Measurements from ENCODE around the gene ATP4A. TPM values are rescaled to one million over a fixed set of nuclear protein-coding genes. Genes with fewer than 3 reads are reported as not detected.

ATP4A gene
- total RNA-seq, 1 donor, result not detected

DNA sequence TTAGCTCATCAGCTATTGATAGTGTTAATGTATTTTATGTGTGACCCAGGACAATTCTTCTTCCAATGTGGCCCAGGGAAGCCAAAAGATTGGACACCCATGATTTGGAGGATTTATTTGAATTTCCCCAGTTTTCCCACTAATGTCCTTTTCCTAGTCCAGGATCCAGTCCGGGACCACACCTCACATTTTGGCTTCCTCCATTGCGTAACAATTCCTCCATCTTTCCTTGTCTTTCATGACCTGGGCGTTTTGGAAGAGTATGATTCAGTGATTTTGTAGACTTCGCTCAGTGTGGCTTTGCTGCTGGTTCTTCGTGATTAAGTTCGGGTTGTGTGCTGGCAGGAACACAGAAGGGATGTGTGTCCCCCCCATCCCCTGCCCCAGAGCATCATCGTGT is 3.3 kb upstream of the ATP4A start:
- no peaks in the 10 kb centered on the region for H4K20me1 ChIP-seq (ENCODE audit: insufficient read depth, low read length)
- H3K4me1 ChIP-seq (ENCODE audit: insufficient read depth, low read length), result no peaks in the 10 kb centered on the region
- TF ChIP-seq, protein P1, sequence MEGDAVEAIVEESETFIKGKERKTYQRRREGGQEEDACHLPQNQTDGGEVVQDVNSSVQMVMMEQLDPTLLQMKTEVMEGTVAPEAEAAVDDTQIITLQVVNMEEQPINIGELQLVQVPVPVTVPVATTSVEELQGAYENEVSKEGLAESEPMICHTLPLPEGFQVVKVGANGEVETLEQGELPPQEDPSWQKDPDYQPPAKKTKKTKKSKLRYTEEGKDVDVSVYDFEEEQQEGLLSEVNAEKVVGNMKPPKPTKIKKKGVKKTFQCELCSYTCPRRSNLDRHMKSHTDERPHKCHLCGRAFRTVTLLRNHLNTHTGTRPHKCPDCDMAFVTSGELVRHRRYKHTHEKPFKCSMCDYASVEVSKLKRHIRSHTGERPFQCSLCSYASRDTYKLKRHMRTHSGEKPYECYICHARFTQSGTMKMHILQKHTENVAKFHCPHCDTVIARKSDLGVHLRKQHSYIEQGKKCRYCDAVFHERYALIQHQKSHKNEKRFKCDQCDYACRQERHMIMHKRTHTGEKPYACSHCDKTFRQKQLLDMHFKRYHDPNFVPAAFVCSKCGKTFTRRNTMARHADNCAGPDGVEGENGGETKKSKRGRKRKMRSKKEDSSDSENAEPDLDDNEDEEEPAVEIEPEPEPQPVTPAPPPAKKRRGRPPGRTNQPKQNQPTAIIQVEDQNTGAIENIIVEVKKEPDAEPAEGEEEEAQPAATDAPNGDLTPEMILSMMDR (IDR thresholded peaks at IDR 0.05; ENCODE audit: extremely low read depth, low read depth, low read length), result no peak
- H3K4me2 ChIP-seq (ENCODE audit: insufficient read depth, low read length), result no peak overlapping the region
- H3K4me3 ChIP-seq (ENCODE audit: insufficient read depth, low read length), result no peak overlapping the region
- H3K9me3 ChIP-seq (ENCODE audit: low read depth, low read length), result no peaks in the 10 kb centered on the region
- no peak overlapping the region for H2AFZ ChIP-seq (ENCODE audit: low read length)
- no peaks in the 10 kb centered on the region for H3K79me2 ChIP-seq (ENCODE audit: insufficient read depth, low read length)
- DNase-seq (ENCODE audit: insufficient read length, low spot score, missing footprints), result no peak
- H3K27me3 ChIP-seq (ENCODE audit: insufficient read depth, low read length), result peaks cover 8% of the 10 kb centered on the region
- no peak overlapping the region for H3K27ac ChIP-seq (ENCODE audit: low read depth, low read length)
- H3K36me3 ChIP-seq (ENCODE audit: insufficient read depth, low read length), result no peaks in the 10 kb centered on the region

DNA sequence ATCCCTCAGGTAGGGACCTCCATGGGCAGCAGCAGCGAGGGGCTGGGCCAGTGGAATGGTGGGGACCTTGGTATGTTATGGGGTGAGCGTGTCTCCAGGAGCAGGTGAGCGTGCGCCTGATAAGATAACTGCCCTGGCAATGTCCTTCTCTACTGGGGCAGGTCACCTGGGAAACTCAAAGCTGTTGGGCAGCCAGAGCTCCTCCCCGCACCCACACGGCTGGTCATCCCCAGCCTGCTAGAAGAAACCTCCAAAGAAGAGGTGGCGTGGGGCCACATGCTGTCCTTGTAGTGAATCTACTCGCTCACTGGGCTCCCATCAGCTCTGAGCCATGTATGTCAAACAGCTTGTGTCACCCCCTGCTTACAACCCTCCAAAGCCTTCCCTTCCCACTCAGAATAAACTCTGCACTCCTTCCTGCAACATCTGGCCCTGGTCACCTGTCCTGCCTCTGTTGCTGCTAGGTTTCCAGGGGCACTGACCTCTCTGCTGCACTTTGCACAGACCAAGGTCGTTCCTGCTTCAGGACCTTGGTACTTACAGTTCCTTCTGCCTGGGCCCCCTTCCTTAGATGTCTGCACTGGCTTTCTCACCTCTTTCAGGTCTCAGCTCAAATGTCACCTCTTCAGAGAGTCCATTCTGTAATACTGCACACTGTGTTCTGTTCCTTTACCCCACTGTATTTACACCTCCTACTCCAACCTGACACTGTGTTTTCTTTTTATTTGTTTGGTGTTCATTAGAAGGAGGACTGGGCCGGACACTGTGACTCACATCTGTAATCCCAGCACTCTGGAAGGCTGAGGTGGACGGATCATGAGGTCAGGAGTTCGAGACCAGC is 1.8 kb upstream of the ATP4A start:
- Histone ChIP-seq H3K27ac (ENCODE audit: low read depth, low read length) (no peak overlapping the region), H3K4me3 (ENCODE audit: insufficient read depth, low read length) (no peak overlapping the region), H3K9me3 (ENCODE audit: low read depth, low read length) (no peaks in the 10 kb centered on the region), H3K36me3 (ENCODE audit: insufficient read depth, low read length) (no peaks in the 10 kb centered on the region), H3K4me2 (ENCODE audit: insufficient read depth, low read length) (no peak overlapping the region), H3K4me1 (ENCODE audit: insufficient read depth, low read length) (no peaks in the 10 kb centered on the region), H2AFZ (ENCODE audit: low read length) (no peak overlapping the region), H3K79me2 (ENCODE audit: insufficient read depth, low read length) (no peaks in the 10 kb centered on the region), H3K27me3 (ENCODE audit: insufficient read depth, low read length) (peaks cover 3% of the 10 kb centered on the region), H4K20me1 (ENCODE audit: insufficient read depth, low read length) (no peaks in the 10 kb centered on the region)
- TF ChIP-seq, protein P1 (IDR thresholded peaks at IDR 0.05; ENCODE audit: extremely low read depth, low read depth, low read length), result no peak
- peak; percentile 35 for DNase-seq (ENCODE audit: insufficient read length, low spot score, missing footprints)

GRCh38 chr19:35562776-35563175 is 682 bp downstream of the ATP4A start:
- no peak overlapping the region for H2AFZ ChIP-seq (ENCODE audit: low read length)
- no peaks in the 10 kb centered on the region for H3K79me2 ChIP-seq (ENCODE audit: insufficient read depth, low read length)
- no peaks in the 10 kb centered on the region for H4K20me1 ChIP-seq (ENCODE audit: insufficient read depth, low read length)
- no peak overlapping the region for H3K27ac ChIP-seq (ENCODE audit: low read depth, low read length)
- H3K4me1 ChIP-seq (ENCODE audit: insufficient read depth, low read length), result no peaks in the 10 kb centered on the region
- H3K9me3 ChIP-seq (ENCODE audit: low read depth, low read length), result no peaks in the 10 kb centered on the region
- DNase-seq (ENCODE audit: insufficient read length, low spot score, missing footprints), result no peak
- H3K36me3 ChIP-seq (ENCODE audit: insufficient read depth, low read length), result no peaks in the 10 kb centered on the region
- H3K4me3 ChIP-seq (ENCODE audit: insufficient read depth, low read length), result no peak overlapping the region
- no peak overlapping the region for H3K4me2 ChIP-seq (ENCODE audit: insufficient read depth, low read length)
- TF ChIP-seq, protein P1 (IDR thresholded peaks at IDR 0.05; ENCODE audit: extremely low read depth, low read depth, low read length), result no peak
- H3K27me3 ChIP-seq (ENCODE audit: insufficient read depth, low read length), result peaks cover 14% of the 10 kb centered on the region

GRCh38 chr19:35562336-35562735 is 1.1 kb downstream of the ATP4A start:
- H3K27me3 ChIP-seq (ENCODE audit: insufficient read depth, low read length), result peaks cover 16% of the 10 kb centered on the region
- H3K27ac ChIP-seq (ENCODE audit: low read depth, low read length), result no peak overlapping the region
- H3K9me3 ChIP-seq (ENCODE audit: low read depth, low read length), result no peaks in the 10 kb centered on the region
- H2AFZ ChIP-seq (ENCODE audit: low read length), result no peak overlapping the region
- H3K4me1 ChIP-seq (ENCODE audit: insufficient read depth, low read length), result no peaks in the 10 kb centered on the region
- TF ChIP-seq, protein P1 (IDR thresholded peaks at IDR 0.05; ENCODE audit: extremely low read depth, low read depth, low read length), result no peak
- DNase-seq (ENCODE audit: insufficient read length, low spot score, missing footprints), result no peak
- H3K4me2 ChIP-seq (ENCODE audit: insufficient read depth, low read length), result no peak overlapping the region
- H3K36me3 ChIP-seq (ENCODE audit: insufficient read depth, low read length), result no peaks in the 10 kb centered on the region
- no peaks in the 10 kb centered on the region for H3K79me2 ChIP-seq (ENCODE audit: insufficient read depth, low read length)
- H4K20me1 ChIP-seq (ENCODE audit: insufficient read depth, low read length), result no peaks in the 10 kb centered on the region
- no peak overlapping the region for H3K4me3 ChIP-seq (ENCODE audit: insufficient read depth, low read length)

Data from osteoblast (primary cell).